GM12872 (cell line): ENCODE measurements around the gene TRPC4AP.

ENCODE experiments used
- TF ChIP-seq, protein P1 (sequence below): IDR thresholded peaks from 3 replicates; pipeline ENCODE4 v1.5.1; 2011; ENCODE audit warnings: low read depth, mild to moderate bottlenecking, low read length, moderate library complexity; ENCODE audit not compliant: insufficient read depth

TRPC4AP gene

DNA sequence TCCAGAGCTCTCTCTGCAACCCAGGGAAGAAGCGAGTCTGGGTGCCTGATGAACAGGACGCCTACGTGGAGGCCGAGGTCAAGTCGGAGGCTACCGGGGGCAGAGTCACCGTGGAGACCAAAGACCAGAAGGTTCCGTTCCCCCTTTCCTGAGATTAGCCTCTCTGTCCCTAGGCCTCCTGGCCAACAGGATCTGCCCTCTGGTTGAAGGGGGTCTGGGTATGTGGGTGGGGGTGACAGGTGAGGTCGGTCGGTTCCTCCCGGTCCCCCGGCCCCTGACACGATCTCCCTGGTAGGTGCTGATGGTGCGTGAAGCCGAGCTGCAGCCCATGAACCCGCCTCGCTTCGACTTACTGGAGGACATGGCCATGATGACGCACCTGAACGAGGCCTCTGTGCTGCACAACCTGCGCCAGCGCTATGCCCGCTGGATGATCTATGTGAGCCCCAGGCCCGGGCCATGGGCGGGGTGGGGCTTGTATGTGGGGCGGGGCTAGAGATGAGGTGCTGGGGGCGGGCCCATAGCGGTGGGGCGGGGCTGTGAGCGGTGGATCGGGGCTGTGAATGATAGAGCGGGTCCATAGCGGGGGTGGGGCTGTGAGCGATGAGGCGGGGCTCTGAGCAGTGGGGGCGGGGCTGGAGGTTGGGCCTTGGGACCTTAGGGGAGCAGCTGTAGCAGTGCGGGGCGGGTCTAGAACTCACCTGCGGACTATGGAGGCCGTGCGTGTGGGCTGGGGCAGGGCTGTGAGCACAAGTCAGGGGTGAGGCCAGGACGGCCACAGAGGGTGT lies 113.0 kb downstream of the TRPC4AP start:
- TF ChIP-seq, protein P1, sequence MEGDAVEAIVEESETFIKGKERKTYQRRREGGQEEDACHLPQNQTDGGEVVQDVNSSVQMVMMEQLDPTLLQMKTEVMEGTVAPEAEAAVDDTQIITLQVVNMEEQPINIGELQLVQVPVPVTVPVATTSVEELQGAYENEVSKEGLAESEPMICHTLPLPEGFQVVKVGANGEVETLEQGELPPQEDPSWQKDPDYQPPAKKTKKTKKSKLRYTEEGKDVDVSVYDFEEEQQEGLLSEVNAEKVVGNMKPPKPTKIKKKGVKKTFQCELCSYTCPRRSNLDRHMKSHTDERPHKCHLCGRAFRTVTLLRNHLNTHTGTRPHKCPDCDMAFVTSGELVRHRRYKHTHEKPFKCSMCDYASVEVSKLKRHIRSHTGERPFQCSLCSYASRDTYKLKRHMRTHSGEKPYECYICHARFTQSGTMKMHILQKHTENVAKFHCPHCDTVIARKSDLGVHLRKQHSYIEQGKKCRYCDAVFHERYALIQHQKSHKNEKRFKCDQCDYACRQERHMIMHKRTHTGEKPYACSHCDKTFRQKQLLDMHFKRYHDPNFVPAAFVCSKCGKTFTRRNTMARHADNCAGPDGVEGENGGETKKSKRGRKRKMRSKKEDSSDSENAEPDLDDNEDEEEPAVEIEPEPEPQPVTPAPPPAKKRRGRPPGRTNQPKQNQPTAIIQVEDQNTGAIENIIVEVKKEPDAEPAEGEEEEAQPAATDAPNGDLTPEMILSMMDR: no peak

DNA sequence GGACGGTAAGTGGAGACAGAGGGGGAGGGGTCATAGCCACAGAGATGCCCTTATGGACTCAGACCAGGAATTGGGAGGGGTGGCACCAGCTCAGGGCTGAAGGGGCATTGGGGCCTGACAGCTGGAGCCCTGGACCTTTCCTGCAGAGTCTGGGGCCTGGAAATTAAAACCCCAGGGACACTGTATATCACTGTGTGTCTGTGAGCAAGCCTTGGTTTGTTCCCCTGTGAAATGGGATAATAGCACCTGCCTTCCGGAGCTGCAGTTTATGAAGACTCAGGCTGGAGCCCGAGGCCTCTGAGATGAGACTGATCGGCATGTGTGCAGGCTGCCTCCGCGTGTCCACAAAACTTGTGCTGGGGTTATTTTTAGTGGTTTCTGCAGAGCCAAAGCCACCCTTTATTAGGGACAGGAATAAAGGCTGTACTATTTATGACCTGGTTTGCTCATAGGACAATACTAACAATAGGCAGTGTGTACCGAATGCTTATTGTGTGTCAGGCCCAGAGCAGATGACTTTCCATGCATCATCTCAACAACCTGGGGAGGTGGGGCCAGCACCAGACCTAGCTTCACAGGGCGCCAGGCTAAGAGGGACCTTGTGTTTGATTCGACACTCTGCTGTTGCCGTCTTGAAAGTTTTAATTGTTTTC lies 114.4 kb downstream of the TRPC4AP start:
- TF ChIP-seq, protein P1: no peak

DNA sequence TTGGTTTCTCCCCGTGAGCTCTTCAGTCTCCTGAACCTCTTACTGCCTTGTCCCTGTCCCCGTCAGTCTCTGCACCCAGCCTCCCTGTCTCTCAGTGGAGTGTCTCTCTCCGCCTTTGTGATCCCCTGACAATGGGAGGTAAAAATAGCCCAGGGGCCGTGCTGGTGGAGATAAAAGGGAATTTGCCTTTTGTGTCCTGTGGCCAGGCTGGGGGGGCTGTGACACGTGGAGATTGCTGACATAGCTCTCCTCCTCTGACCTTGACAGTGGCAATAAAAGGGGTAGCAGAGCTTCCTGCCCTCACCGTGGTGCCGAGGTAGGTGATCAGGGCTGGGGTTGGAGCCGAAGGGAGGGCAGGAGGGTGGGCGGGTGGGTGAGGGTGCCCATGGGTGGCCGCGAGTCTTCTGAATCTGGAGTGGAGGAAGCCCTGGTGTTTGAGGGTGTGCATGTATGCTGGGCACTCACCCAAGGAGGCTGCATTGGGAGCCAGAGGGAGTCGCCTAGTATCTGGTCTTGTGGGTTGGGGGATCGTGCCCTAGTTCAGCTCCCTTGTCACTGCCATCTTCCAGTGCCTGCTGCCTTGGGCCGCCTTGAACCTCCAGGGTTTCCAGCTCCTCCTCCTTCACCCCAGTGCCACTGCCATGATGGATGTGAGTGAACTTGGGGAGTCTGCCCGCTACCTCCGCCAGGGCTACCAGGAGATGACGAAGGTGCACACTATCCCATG lies 115.1 kb downstream of the TRPC4AP start:
- TF ChIP-seq, protein P1: no peak

DNA sequence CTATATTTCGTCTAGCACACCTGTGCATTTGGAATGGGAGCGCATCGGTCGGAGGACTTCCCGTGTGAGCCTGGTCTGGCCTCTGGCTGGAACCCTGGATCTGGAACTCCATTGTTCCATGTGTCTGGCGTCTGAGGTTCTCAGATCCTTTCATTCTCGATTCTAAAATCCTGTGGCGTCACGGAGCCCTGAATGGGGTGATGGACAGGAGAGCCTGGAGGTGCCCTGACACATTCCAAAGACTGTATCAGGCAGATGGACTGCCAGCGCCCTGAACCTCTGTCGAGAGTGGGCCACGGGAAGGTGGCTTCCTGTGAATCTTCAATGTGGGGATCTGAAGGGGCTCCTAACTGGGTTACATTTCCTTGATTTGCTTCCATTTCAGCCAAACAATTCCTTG lies 116.3 kb downstream of the TRPC4AP start:
- TF ChIP-seq, protein P1: no peak

DNA sequence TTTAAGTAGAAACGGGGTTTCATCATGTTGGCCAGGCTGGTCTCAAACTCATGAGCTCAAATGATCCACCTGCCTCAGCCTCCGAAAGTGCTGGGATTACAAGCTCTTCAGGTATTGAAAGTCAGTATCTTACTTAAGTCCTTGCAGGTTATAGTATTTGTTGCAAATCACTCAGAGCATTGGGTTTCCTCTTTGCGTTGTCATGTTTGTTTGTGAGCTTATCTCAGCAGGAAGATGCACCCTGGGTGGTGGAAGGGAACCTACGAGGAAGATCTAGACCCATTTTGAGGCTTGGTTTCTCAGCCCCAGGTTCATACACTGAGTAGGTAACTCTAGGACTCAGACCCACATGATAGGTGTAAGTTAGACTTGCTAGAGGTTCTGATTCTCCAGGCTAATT lies 118.4 kb downstream of the TRPC4AP start:
- TF ChIP-seq, protein P1: no peak

DNA sequence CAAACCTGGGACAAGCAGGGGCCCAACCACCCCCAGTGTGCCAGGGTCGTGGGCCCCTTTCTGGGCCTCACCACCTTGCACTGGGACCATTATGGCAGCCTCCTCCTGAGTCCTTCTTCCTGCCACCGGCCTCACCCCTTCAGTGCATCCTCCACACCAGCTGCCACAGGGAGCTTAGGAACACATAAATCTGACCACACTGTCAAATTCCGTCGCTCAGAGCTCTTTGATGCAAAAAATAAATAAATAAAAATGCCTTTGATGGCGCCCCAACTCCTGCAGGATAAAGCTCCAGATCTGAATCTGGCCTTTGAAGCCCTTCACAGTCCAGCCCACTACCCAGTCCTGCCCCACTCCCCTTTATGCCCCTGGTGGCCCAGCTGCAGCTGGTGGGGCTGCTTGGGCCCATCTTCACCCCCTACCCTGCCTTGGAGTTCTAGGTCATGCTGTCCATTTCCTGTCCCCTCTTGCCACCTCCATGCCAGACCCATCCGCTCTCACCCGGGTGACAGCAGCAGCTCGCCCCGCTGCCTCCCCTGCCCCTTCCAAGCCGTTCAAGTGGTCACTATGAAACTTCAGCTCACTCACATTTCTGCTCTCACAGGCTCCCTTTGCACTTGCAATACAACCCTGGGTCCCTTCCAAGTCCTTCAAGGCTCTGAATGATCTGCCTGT lies 120.9 kb downstream of the TRPC4AP start:
- TF ChIP-seq, protein P1: no peak
